ENCODE measurements around the gene CRYBB1. TPM values are rescaled to one million over a fixed set of nuclear protein-coding genes. Genes with fewer than 3 reads are reported as not detected.

Gene CRYBB1
- total RNA-seq, 2 donors from 2014 or later = 0.33 to 1.7 TPM

GRCh38 chr22:26648528-26649388 lies 30.9 kb upstream of the CRYBB1 start:
- Mint-ChIP-seq H3K4me3 (no peak overlapping the region), H3K4me1 (peaks cover 48% of the 10 kb centered on the region), H3K27ac (no peak overlapping the region), H3K36me3 (ENCODE audit: low read depth) (no peaks in the 10 kb centered on the region), H3K9me3 (no peaks in the 10 kb centered on the region), H3K27me3 (ENCODE audit: insufficient read depth) (peaks cover 70% of the 10 kb centered on the region)
- Histone ChIP-seq H3K27ac (ENCODE audit: low read depth, low read length) (peak overlapping the region; percentile 95), H3K4me3 (ENCODE audit: low read length) (no peak overlapping the region), H3K36me3 (ENCODE audit: control insufficient read depth, insufficient read depth, low read length) (no peaks in the 10 kb centered on the region), H3K4me1 (ENCODE audit: control insufficient read depth, insufficient read depth, low read length) (peaks cover 5% of the 10 kb centered on the region), H3K27me3 (ENCODE audit: control insufficient read depth, insufficient read depth, low read length, poor library complexity, severe bottlenecking) (peaks cover 39% of the 10 kb centered on the region), H3K9ac (ENCODE audit: extremely low read depth, low read length, poor library complexity, severe bottlenecking) (no peak overlapping the region), H3K9me3 (ENCODE audit: control insufficient read depth, low read length) (no peaks in the 10 kb centered on the region)
- TF ChIP-seq CTCF (conservative IDR thresholded peaks at IDR 0.05) = no peak
- WGBS, 2 experiments (ENCODE audit: insufficient coverage in 1 of 2, insufficient read length in 1 of 2) = 90 to 98% methylated on average over 5 to 6 of the region's 6 CpGs
- DNase-seq = no peak

DNA sequence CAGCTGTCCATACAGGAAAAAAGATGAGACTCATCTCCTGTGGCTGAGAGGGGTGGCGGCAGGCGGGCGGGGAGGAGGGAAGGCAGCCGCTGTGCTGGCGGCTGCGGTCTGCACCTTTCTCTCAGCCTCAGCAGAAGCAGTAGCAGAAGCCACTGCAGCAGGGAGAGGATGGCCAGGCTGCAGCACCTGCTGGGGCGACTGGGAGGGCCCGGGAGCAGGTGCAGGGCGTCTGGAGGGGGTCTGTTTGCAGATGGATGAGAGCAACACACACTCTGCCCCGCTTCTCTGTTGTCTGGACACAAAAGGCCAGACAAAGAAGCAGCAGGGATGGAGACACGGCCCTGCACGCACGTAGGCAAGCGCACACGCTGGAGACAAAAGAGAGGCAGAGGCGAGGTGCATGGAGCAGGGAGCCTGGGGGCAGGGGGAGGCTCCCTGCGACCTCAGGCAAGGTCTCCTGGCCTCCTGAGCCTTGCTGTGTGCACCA lies 30.2 kb upstream of the CRYBB1 start:
- H3K9ac ChIP-seq (ENCODE audit: extremely low read depth, low read length, poor library complexity, severe bottlenecking) = no peak overlapping the region
- H3K9me3 ChIP-seq (ENCODE audit: control insufficient read depth, low read length) = no peaks in the 10 kb centered on the region
- peak overlapping the region; percentile 95 for H3K27ac ChIP-seq (ENCODE audit: low read depth, low read length)
- DNase-seq = peak; percentile 77
- H3K4me3 ChIP-seq (ENCODE audit: low read length) = no peak overlapping the region
- no peak for TF ChIP-seq CTCF (conservative IDR thresholded peaks at IDR 0.05)
- Mint-ChIP-seq H3K36me3 (ENCODE audit: low read depth) (no peaks in the 10 kb centered on the region), H3K9me3 (no peaks in the 10 kb centered on the region), H3K4me3 (peak overlapping the region; percentile 30), H3K4me1 (peaks cover 52% of the 10 kb centered on the region), H3K27me3 (ENCODE audit: insufficient read depth) (peaks cover 62% of the 10 kb centered on the region), H3K27ac (peak overlapping the region; percentile 26)
- 21 to 37% methylated on average over 8 to 17 of the region's 17 CpGs for WGBS, 2 experiments (ENCODE audit: insufficient coverage in 1 of 2, insufficient read length in 1 of 2)
- H3K36me3 ChIP-seq (ENCODE audit: control insufficient read depth, insufficient read depth, low read length) = no peaks in the 10 kb centered on the region
- peaks cover 39% of the 10 kb centered on the region for H3K27me3 ChIP-seq (ENCODE audit: control insufficient read depth, insufficient read depth, low read length, poor library complexity, severe bottlenecking)
- H3K4me1 ChIP-seq (ENCODE audit: control insufficient read depth, insufficient read depth, low read length) = peaks cover 5% of the 10 kb centered on the region

DNA sequence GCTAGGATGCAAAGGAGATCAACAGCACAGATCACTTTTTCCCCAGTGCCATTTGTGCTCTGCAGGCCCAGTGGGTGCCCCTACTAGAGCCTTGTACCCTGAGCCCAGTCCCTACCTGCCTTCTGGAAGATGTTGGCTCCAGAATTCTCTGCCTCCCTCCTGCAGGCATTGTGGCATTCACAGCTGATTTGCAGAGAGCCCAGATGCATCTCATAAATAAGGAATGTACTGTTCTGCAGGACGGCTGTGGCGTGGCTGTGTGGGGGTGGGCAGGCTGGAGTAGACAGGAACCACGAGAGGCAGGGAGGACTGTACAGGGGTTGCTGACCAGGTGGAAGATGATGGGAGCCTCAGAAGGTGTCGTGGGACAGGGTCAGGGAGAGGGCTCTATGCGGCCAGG lies 28.3 kb upstream of the CRYBB1 start:
- H3K27me3 ChIP-seq (ENCODE audit: control insufficient read depth, insufficient read depth, low read length, poor library complexity, severe bottlenecking) = peaks cover 31% of the 10 kb centered on the region
- 75 to 78% methylated on average over 2 to 5 of the region's 5 CpGs for WGBS, 2 experiments (ENCODE audit: insufficient coverage in 1 of 2, insufficient read length in 1 of 2)
- TF ChIP-seq CTCF (conservative IDR thresholded peaks at IDR 0.05) = no peak
- H3K27me3 Mint-ChIP-seq (ENCODE audit: insufficient read depth) = peaks cover 46% of the 10 kb centered on the region
- no peaks in the 10 kb centered on the region for H3K36me3 ChIP-seq (ENCODE audit: control insufficient read depth, insufficient read depth, low read length)
- H3K9me3 Mint-ChIP-seq = no peaks in the 10 kb centered on the region
- no peak overlapping the region for H3K27ac Mint-ChIP-seq
- H3K9ac ChIP-seq (ENCODE audit: extremely low read depth, low read length, poor library complexity, severe bottlenecking) = no peak overlapping the region
- H3K4me1 ChIP-seq (ENCODE audit: control insufficient read depth, insufficient read depth, low read length) = peaks cover 8% of the 10 kb centered on the region
- peaks cover 69% of the 10 kb centered on the region for H3K4me1 Mint-ChIP-seq
- no peak for DNase-seq
- H3K36me3 Mint-ChIP-seq (ENCODE audit: low read depth) = no peaks in the 10 kb centered on the region
- H3K27ac ChIP-seq (ENCODE audit: low read depth, low read length) = peak overlapping the region; percentile 12
- H3K9me3 ChIP-seq (ENCODE audit: control insufficient read depth, low read length) = no peaks in the 10 kb centered on the region
- no peak overlapping the region for H3K4me3 ChIP-seq (ENCODE audit: low read length)
- H3K4me3 Mint-ChIP-seq = no peak overlapping the region

All from endodermal cell (in vitro differentiated cells).